Astrocyte (in vitro differentiated cells and primary cell): ENCODE data around the gene TOLLIP. TPM values are rescaled to one million over a fixed set of nuclear protein-coding genes. Genes with fewer than 3 reads are reported as not detected.

ENCODE experiments used
- DNase-seq: peaks from one replicate; pipeline ENCODE4 v3.0.0-alpha.2; 2010; ENCODE audit warnings: low read depth
- FAIRE-seq: peaks from 2 replicates; lab custom pipeline; 2011; peaks lifted over from hg19 to GRCh38; lab: Jason Lieb, UNC
- H2AFZ ChIP-seq: 2 replicates; pipeline ENCODE4 v1.6.0; 2012; ENCODE audit warnings: low read depth, low read length, inconsistent platforms
- H3K27ac ChIP-seq: 2 replicates; pipeline ENCODE4 v1.5.1; 2011; ENCODE audit warnings: low read depth, low read length, inconsistent platforms
- H3K27me3 ChIP-seq: 2 replicates; pipeline ENCODE4 v1.6.0; 2011; ENCODE audit warnings: low read length, inconsistent platforms; ENCODE audit not compliant: insufficient read depth
- H3K36me3 ChIP-seq: 2 replicates; pipeline ENCODE4 v1.5.1; 2011; ENCODE audit warnings: low read length, inconsistent platforms; ENCODE audit not compliant: insufficient read depth
- H3K4me1 ChIP-seq: 2 replicates; pipeline ENCODE4 v1.5.1; 2011; ENCODE audit warnings: low read length, inconsistent platforms; ENCODE audit not compliant: insufficient read depth
- H3K4me2 ChIP-seq: 2 replicates; pipeline ENCODE4 v1.6.0; 2012; ENCODE audit warnings: low read length, inconsistent platforms
- H3K4me3 ChIP-seq: 2 replicates; pipeline ENCODE4 v1.5.1; 2011; ENCODE audit warnings: low read depth, mild to moderate bottlenecking, low read length, inconsistent platforms; ENCODE audit not compliant: insufficient read depth
- H3K79me2 ChIP-seq: 2 replicates; pipeline ENCODE4 v1.6.0; 2012; ENCODE audit warnings: mild to moderate bottlenecking, low read length, inconsistent platforms; ENCODE audit not compliant: insufficient read depth
- H3K9ac ChIP-seq: 2 replicates; pipeline ENCODE4 v1.6.0; 2012; ENCODE audit warnings: mild to moderate bottlenecking, low read length, inconsistent platforms
- H3K9me3 ChIP-seq: 2 replicates; pipeline ENCODE4 v1.5.1; 2012; ENCODE audit warnings: low read depth, mild to moderate bottlenecking, low read length, inconsistent platforms; ENCODE audit not compliant: insufficient read depth
- H4K20me1 ChIP-seq: 2 replicates; pipeline ENCODE4 v1.6.0; 2012; ENCODE audit warnings: low read length, inconsistent platforms; ENCODE audit not compliant: insufficient read depth
- H3K27ac Mint-ChIP-seq: one replicate; pipeline ENCODE4 v1.8.0; 2021; ENCODE audit warnings: mild to moderate bottlenecking, mixed read lengths; ENCODE audit not compliant: unreplicated experiment
- H3K27me3 Mint-ChIP-seq: one replicate; pipeline ENCODE4 v1.8.0; 2021; ENCODE audit warnings: low read depth, mixed read lengths; ENCODE audit not compliant: unreplicated experiment
- H3K36me3 Mint-ChIP-seq: one replicate; pipeline ENCODE4 v1.8.0; 2021; ENCODE audit warnings: low read depth, mixed read lengths; ENCODE audit not compliant: unreplicated experiment
- H3K4me1 Mint-ChIP-seq: one replicate; pipeline ENCODE4 v1.8.0; 2021; ENCODE audit warnings: low read depth, mixed read lengths; ENCODE audit not compliant: unreplicated experiment
- H3K4me3 Mint-ChIP-seq: one replicate; pipeline ENCODE4 v1.8.0; 2021; ENCODE audit warnings: mild to moderate bottlenecking, moderate library complexity, mixed read lengths; ENCODE audit not compliant: unreplicated experiment
- H3K9me3 Mint-ChIP-seq: one replicate; pipeline ENCODE4 v1.8.0; 2021; ENCODE audit warnings: mild to moderate bottlenecking, mixed read lengths; ENCODE audit not compliant: unreplicated experiment
- EZH2 ChIP-seq: IDR thresholded peaks from 2 replicates; pipeline ENCODE4 v1.6.1; 2012; ENCODE audit warnings: mild to moderate bottlenecking, low read length, inconsistent platforms; ENCODE audit not compliant: insufficient read depth
- total RNA-seq: library from RNA; stranded (reverse); gene quantifications from 2 replicates; pipeline ENCODE4 v1.2.1, GENCODE V29; 2021
- TF ChIP-seq, protein P1 (sequence below): IDR thresholded peaks from 2 replicates; pipeline ENCODE4 v1.5.1; 2011; ENCODE audit warnings: low read depth, mild to moderate bottlenecking, inconsistent platforms, low read length, moderate library complexity; ENCODE audit not compliant: insufficient read depth

Gene TOLLIP
- total RNA-seq, 1 donor from 2014 or later: 46.4 TPM

DNA sequence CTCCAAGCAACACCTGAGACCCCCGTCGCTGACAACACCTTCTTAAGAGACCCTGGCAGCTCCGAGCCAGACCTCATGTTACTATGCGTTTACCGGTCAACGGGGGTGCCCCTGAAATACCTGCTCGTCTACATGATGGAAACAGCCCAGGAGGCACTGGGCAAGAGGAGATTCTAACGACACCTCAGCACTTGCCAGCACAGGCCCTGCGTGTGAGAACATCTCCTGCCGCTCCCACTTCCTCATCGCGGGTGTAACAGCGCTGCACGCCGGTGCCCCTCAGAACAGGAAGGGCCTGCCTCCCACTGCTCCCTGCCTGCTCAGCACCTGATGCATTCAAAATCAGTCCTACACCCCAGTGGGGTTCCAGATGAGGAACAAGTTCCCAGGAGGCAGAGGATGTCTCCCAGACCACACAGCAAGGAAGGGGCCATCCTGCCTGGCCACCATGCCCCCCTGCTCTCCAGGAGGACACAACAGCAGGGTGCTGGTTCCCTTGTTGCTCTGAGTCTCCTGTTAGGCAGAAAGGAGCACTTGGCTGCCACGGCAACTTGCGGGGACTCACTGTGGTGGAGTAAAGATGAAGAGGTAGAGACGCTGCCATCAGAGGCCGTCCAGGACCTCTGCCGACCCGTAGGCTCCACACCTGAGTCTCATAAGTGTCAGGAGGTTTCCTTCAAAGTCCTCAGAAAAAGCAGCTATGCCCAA is 2.1 kb downstream of the TOLLIP start:
- H3K4me3 Mint-ChIP-seq: peak overlapping the region; percentile 83

GRCh38 chr11:1306186-1307162 is 3.0 kb downstream of the TOLLIP start:
- Histone ChIP-seq H2AFZ (no peak overlapping the region), H3K36me3 (no peaks in the 10 kb centered on the region), H3K9ac (no peak overlapping the region), H3K4me3 (no peak overlapping the region), H3K27me3 (no peaks in the 10 kb centered on the region), H4K20me1 (peaks cover 75% of the 10 kb centered on the region), H3K79me2 (peaks cover 78% of the 10 kb centered on the region), H3K4me2 (no peak overlapping the region), H3K27ac (no peak overlapping the region), H3K4me1 (peaks cover 19% of the 10 kb centered on the region), H3K9me3 (no peaks in the 10 kb centered on the region)
- no peak overlapping the region for H3K27ac Mint-ChIP-seq
- H3K4me1 Mint-ChIP-seq: peaks cover 6% of the 10 kb centered on the region
- DNase-seq: no peak
- H3K36me3 Mint-ChIP-seq: no peaks in the 10 kb centered on the region
- TF ChIP-seq EZH2: no peak
- TF ChIP-seq, protein P1, sequence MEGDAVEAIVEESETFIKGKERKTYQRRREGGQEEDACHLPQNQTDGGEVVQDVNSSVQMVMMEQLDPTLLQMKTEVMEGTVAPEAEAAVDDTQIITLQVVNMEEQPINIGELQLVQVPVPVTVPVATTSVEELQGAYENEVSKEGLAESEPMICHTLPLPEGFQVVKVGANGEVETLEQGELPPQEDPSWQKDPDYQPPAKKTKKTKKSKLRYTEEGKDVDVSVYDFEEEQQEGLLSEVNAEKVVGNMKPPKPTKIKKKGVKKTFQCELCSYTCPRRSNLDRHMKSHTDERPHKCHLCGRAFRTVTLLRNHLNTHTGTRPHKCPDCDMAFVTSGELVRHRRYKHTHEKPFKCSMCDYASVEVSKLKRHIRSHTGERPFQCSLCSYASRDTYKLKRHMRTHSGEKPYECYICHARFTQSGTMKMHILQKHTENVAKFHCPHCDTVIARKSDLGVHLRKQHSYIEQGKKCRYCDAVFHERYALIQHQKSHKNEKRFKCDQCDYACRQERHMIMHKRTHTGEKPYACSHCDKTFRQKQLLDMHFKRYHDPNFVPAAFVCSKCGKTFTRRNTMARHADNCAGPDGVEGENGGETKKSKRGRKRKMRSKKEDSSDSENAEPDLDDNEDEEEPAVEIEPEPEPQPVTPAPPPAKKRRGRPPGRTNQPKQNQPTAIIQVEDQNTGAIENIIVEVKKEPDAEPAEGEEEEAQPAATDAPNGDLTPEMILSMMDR: no peak
- FAIRE-seq: no peak
- peaks cover 9% of the 10 kb centered on the region for H3K9me3 Mint-ChIP-seq
- H3K27me3 Mint-ChIP-seq: no peaks in the 10 kb centered on the region
- H3K4me3 Mint-ChIP-seq: peak overlapping the region; percentile 40

More for the DNA sequence above, 2.1 kb downstream of the TOLLIP start:
- Histone ChIP-seq H3K9me3 (peaks cover 6% of the 10 kb centered on the region), H3K36me3 (no peaks in the 10 kb centered on the region), H4K20me1 (peaks cover 66% of the 10 kb centered on the region), H3K27ac (no peak overlapping the region), H3K9ac (no peak overlapping the region), H2AFZ (no peak overlapping the region), H3K4me3 (no peak overlapping the region), H3K4me1 (peaks cover 19% of the 10 kb centered on the region), H3K4me2 (peak overlapping the region; percentile 98), H3K79me2 (peaks cover 69% of the 10 kb centered on the region), H3K27me3 (no peaks in the 10 kb centered on the region)
- Mint-ChIP-seq H3K27ac (no peak overlapping the region), H3K9me3 (peaks cover 17% of the 10 kb centered on the region), H3K4me1 (peaks cover 6% of the 10 kb centered on the region), H3K27me3 (no peaks in the 10 kb centered on the region), H3K36me3 (no peaks in the 10 kb centered on the region)
- no peak for DNase-seq
- TF ChIP-seq EZH2: no peak
- TF ChIP-seq, protein P1: no peak
- no peak for FAIRE-seq
